Kidney (tissue), 14 donors: ENCODE measurements around the gene VPS9D1. TPM values are rescaled to one million over a fixed set of nuclear protein-coding genes. Genes with fewer than 3 reads are reported as not detected.
A peak's percentile ranks its signal among the peaks of the same experiment; 100 is the strongest.
"Not testable (repeated sequence)": the region's sequence is repeated elsewhere in the genome, so short reads cannot be mapped to it uniquely, and the experiment has no call there.

Source experiments
- DNase-seq, 5 donors: peaks; one replicate each; pipeline ENCODE4 v3.0.0-alpha.2; 2013 to 2020
- FAIRE-seq: peaks from 2 replicates; lab custom pipeline; 2012; peaks lifted over from hg19 to GRCh38; lab: Jason Lieb, UNC
- H3K27ac ChIP-seq, 2 donors: one replicate each; pipeline ENCODE4 v1.7.0; 2013; ENCODE audit warnings: low read depth in 2 of 2, low read length in 2 of 2, inconsistent platforms in 1 of 2
- H3K27me3 ChIP-seq: one replicate; pipeline ENCODE4 v1.7.1; 2013; ENCODE audit warnings: low read length, inconsistent platforms; ENCODE audit not compliant: control insufficient read depth, insufficient read depth
- H3K36me3 ChIP-seq, 3 donors: one replicate each; pipeline versions ENCODE4 v1.7.0 to v1.7.1; 2013; ENCODE audit warnings: low read length in 3 of 3, control low read depth in 1 of 3, inconsistent platforms in 1 of 3; ENCODE audit not compliant: insufficient read depth in 3 of 3, control insufficient read depth in 2 of 3
- H3K4me1 ChIP-seq, 3 donors: one replicate each; pipeline versions ENCODE4 v1.7.0 to v1.7.1; 2013; ENCODE audit warnings: low read length in 3 of 3, inconsistent platforms in 1 of 3, low read depth in 1 of 3; ENCODE audit not compliant: control insufficient read depth in 2 of 3, insufficient read depth in 2 of 3
- H3K4me3 ChIP-seq, 3 donors: one replicate each; pipeline versions ENCODE4 v1.7.0 to v1.8.1; 2013; ENCODE audit warnings: low read length in 3 of 3, control low read depth in 1 of 3, inconsistent platforms in 1 of 3
- H3K9ac ChIP-seq, 3 donors: one replicate each; pipeline versions ENCODE4 v1.7.0 to v1.7.1; 2013; ENCODE audit warnings: low read length in 3 of 3, control low read depth in 1 of 3, inconsistent platforms in 1 of 3
- H3K9me3 ChIP-seq, 3 donors: one replicate each; pipeline versions ENCODE4 v1.7.0 to v1.7.1; 2013; ENCODE audit warnings: low read length in 3 of 3, control low read depth in 1 of 3, inconsistent platforms in 1 of 3; ENCODE audit not compliant: control insufficient read depth in 2 of 3, insufficient read depth in 1 of 3
- intact Hi-C: fragments of 100-400 bp; cut with DNase I; formaldehyde crosslinking; loops from one replicate; pipeline ENCODE4 v1.11.1; 2022
- polyA plus RNA-seq: library from polyadenylated mRNA; stranded (reverse); fragments of 350-450 nt; fragmentation: Illumina TruSeq; extraction: RNeasy Lipid Tissue Mini Kit (QIAGEN cat#74804); gene quantifications from one replicate; pipeline ENCODE4 v1.2.3, GENCODE V29; 2014; ENCODE audit warnings: low read depth, low replicate concordance; ENCODE audit not compliant: insufficient read depth
- total RNA-seq: library from RNA; stranded (reverse); fragmentation: NEBNext Ultra II Directional; extraction: Animal tissue kit (Norgen Biotek cat#: 25700); gene quantifications from one replicate; pipeline ENCODE4 v1.2.1, GENCODE V29; 2021
- TF ChIP-seq, protein P1 (sequence below): IDR thresholded peaks from 3 replicates; pipeline ENCODE4 v1.5.1; 2012; ENCODE audit warnings: mild to moderate bottlenecking, moderate library complexity, borderline replicate concordance; ENCODE audit not compliant: insufficient read depth; ENCODE audit errors: extremely low read depth
- donor health status: control.
- donor health status: control.
- donor health status: control.
- donor health status: control.
- donor health status: control.
- donor health status: DM: yes; HTN: yes; CAD: no.
- donor health status: Normal renal cell carcinoma (clear cell type).

Gene VPS9D1
- total and polyA plus RNA-seq, 2 donors from 2014 or later = 18.3 to 24.4 TPM

DNA sequence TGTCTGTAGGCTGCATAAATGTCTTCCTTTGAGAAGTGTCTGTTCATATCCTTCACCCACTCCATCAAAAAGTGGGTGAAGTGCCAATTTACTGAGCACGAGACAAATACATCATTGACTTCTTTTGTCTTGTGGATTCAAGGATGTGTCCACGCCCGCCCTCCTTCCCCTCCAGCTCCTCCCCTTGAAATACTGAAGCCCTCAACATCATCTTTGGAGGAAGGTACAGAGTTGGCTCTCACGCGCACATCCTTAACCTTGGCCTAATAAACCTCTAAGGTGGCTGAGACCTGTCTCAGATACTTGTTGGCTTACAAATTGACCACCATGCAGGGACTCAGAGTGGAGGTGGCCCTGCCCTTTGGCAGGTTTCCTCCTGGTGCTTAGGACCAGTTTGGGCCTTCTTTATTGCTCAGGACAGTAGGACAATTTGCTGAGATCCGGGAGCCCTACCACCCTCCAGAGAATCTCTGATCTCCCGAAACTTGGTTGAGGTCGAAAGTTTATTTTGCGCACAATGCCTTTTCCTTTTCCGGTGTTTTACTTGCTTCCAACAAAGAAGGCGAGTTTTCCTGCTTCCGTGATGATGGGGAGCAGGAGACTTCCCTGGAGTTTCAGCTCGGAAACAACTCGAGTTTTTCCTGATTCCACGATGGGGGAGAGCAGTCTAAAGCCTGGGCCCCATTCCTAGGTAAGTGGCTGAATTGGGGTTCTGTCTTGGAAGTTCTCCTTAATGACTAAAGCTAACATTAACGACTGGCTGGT lies 48.3 kb downstream of the VPS9D1 start:
- no peak for FAIRE-seq
- TF ChIP-seq, protein P1, sequence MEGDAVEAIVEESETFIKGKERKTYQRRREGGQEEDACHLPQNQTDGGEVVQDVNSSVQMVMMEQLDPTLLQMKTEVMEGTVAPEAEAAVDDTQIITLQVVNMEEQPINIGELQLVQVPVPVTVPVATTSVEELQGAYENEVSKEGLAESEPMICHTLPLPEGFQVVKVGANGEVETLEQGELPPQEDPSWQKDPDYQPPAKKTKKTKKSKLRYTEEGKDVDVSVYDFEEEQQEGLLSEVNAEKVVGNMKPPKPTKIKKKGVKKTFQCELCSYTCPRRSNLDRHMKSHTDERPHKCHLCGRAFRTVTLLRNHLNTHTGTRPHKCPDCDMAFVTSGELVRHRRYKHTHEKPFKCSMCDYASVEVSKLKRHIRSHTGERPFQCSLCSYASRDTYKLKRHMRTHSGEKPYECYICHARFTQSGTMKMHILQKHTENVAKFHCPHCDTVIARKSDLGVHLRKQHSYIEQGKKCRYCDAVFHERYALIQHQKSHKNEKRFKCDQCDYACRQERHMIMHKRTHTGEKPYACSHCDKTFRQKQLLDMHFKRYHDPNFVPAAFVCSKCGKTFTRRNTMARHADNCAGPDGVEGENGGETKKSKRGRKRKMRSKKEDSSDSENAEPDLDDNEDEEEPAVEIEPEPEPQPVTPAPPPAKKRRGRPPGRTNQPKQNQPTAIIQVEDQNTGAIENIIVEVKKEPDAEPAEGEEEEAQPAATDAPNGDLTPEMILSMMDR = no peak
- H3K9ac ChIP-seq = no peak overlapping the region
- no peaks in the 10 kb centered on the region for H3K9me3 ChIP-seq
- H3K27me3 ChIP-seq = no peaks in the 10 kb centered on the region
- no peak overlapping the region for H3K27ac ChIP-seq
- no peak overlapping the region for H3K4me3 ChIP-seq
- DNase-seq = no peak
- no peaks in the 10 kb centered on the region for H3K36me3 ChIP-seq
- intact Hi-C loops = no loop called here
- peaks cover 0 to 3% (median 0%) of the 10 kb centered on the region in 3 donors for H3K4me1 ChIP-seq

DNA sequence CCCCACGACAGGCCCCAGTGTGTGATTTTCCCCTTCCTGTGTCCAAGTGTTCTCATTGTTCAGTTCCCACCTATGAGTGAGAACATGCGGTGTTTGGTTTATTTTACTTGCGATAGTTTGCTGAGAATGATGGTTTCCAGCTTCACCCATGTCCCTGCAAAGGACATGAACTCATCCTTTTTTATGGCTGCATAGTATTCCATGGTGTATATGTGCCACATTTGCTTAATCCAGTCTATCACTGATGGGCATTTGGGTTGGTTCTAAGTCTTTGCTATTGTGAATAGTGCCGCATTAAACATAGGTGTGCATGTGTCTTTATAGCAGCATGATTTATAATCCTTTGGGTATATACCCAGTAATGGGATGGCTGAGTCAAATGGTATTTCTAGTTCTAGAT lies 49.1 kb downstream of the VPS9D1 start:
- H3K9me3 ChIP-seq, H3K27me3 ChIP-seq, H3K27ac ChIP-seq, H3K36me3 ChIP-seq, H3K4me3 ChIP-seq, FAIRE-seq, intact Hi-C loops, H3K4me1 ChIP-seq, DNase-seq, H3K9ac ChIP-seq: not testable (repeated sequence)

DNA sequence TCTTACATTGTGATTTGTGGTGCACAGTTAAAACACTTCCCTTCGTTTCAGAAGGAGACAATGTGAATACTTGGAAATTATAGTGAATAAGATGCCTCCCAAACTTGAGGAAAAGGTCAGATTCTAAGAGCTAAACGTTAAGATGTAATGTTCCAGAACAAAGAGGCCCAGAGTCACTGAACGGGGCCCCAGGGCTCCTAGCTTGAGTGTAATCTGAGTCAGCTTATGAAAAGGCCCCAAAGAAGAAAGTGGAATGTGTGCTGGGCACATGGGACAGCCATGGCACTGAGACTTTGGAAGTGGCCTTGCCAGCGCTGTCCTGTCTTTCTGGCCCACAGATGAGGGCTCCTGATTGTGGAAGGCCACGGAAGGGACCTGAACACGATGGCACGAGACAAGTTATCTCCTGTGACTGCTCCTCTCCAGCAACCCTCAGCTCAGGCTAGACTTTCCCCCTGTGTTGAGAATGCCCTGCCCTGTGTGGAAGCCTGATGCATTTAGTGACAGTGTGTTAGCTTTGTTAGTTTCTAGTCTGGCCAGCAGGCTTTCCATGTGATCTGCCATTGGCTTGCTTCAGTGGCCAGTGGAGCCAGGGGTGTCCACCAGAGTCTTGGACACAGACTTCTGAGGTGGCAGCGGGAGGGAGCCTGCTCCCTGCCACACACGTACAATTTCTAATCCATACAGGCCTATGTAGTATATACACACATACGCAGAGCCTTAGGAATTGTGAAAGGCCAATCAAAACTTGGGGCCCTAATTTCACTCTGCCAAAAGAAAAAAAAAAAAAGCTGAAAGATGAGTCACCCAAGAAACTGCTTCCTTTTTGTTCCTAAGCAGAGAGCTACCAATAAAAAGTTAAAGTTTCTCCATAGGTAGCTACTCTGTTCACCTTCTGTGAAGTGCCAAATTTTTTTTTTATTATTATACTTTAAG lies 49.9 kb downstream of the VPS9D1 start:
- H3K27me3 ChIP-seq = no peaks in the 10 kb centered on the region
- H3K4me3 ChIP-seq = no peak overlapping the region
- TF ChIP-seq, protein P1 = no peak
- H3K36me3 ChIP-seq = no peaks in the 10 kb centered on the region
- no peak overlapping the region for H3K27ac ChIP-seq
- intact Hi-C loops = no loop called here
- H3K9me3 ChIP-seq = no peaks in the 10 kb centered on the region
- FAIRE-seq (no peak), DNase-seq (peak in 1 of 5 donors; percentile 4)
- H3K4me1 ChIP-seq = peaks cover 0 to 3% (median 0%) of the 10 kb centered on the region in 3 donors
- no peak overlapping the region for H3K9ac ChIP-seq

DNA sequence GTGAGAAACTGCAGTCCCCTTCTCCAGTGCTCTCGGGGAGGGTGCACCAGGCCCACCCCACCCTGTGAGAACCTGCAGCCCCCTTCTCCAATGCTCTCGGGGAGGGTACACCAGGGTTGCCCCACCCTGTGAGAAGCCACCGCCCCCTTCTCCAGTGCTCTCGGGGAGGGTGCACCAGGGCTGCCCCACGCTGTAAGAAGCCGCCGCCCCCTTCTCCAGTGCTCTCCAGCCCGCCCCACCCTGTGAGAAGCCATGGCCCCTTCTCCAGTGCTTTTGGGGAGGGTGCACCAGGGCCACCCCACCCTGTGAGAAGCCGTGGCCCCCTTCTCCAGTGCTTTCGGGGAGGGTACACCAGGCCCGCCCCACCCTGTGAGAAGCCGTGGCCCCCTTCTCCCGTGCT lies 50.9 kb downstream of the VPS9D1 start:
- DNase-seq (no peak), FAIRE-seq (no peak)
- TF ChIP-seq, protein P1 = no peak
- H3K9me3 ChIP-seq = no peaks in the 10 kb centered on the region
- no peaks in the 10 kb centered on the region for H3K27me3 ChIP-seq
- H3K36me3 ChIP-seq = no peaks in the 10 kb centered on the region
- H3K4me3 ChIP-seq = no peak overlapping the region
- H3K27ac ChIP-seq = no peak overlapping the region
- intact Hi-C loops = no loop called here
- peaks cover 0 to 3% (median 0%) of the 10 kb centered on the region in 3 donors for H3K4me1 ChIP-seq
- no peak overlapping the region for H3K9ac ChIP-seq
